WERI-Rb-1 (cell line): ENCODE results near the gene APOBEC3H.

ENCODE experiments used
- DNase-seq: peaks from one replicate; pipeline ENCODE4 v3.0.0-alpha.2; 2020
- H3K27ac ChIP-seq: fragments of 250-450 bp; sonication (Bioruptor Pico); 2 replicates; pipeline ENCODE4 v1.5.1; 2020; ENCODE audit warnings: mild to moderate bottlenecking, moderate library complexity
- H3K27me3 ChIP-seq: fragments of 250-450 bp; sonication (Bioruptor Pico); 2 replicates; pipeline ENCODE4 v1.5.1; 2021; ENCODE audit warnings: mild to moderate bottlenecking, low read depth, moderate library complexity; ENCODE audit not compliant: insufficient read depth, severe bottlenecking
- H3K36me3 ChIP-seq: fragments of 250-450 bp; sonication (Bioruptor Pico); 2 replicates; pipeline ENCODE4 v1.5.1; 2020; ENCODE audit warnings: mild to moderate bottlenecking, moderate library complexity
- H3K4me3 ChIP-seq: 2 replicates; pipeline ENCODE4 v1.5.1; 2011; ENCODE audit warnings: low read depth, mild to moderate bottlenecking, control low read depth, low read length
- H3K9me3 ChIP-seq: fragments of 250-450 bp; sonication (Bioruptor Pico); 2 replicates; pipeline ENCODE4 v1.5.1; 2021; ENCODE audit warnings: mild to moderate bottlenecking, moderate library complexity; ENCODE audit not compliant: severe bottlenecking
- CTCF ChIP-seq: IDR thresholded peaks from 2 replicates; pipeline ENCODE4 v1.5.1; 2011; ENCODE audit warnings: low read depth, mild to moderate bottlenecking, control low read depth, inconsistent platforms, low read length

Gene APOBEC3H

GRCh38 chr22:39146256-39147101, 49.4 kb downstream of the APOBEC3H start:
- no peaks in the 10 kb centered on the region for H3K9me3 ChIP-seq
- peaks cover 7% of the 10 kb centered on the region for H3K36me3 ChIP-seq
- peak overlapping the region; percentile 59 for H3K4me3 ChIP-seq
- no peaks in the 10 kb centered on the region for H3K27me3 ChIP-seq
- H3K27ac ChIP-seq, result peak overlapping the region; percentile 75
- no peak for DNase-seq
- TF ChIP-seq CTCF, result no peak

- Histone ChIP-seq H3K27me3 (no peaks in the 10 kb centered on the region), H3K36me3 (peaks cover 7% of the 10 kb centered on the region), H3K9me3 (no peaks in the 10 kb centered on the region), H3K27ac (no peak overlapping the region), H3K4me3 (no peak overlapping the region)
- no peak for TF ChIP-seq CTCF
- DNase-seq, result no peak
Measured at GRCh38 chr22:39147335-39148025, 50.4 kb downstream of the APOBEC3H start.

GRCh38 chr22:39148026-39148726, 51.1 kb downstream of the APOBEC3H start:
- Histone ChIP-seq H3K27me3 (no peaks in the 10 kb centered on the region), H3K9me3 (no peaks in the 10 kb centered on the region)
- TF ChIP-seq CTCF, result no peak

GRCh38 chr22:39148727-39149535, 51.9 kb downstream of the APOBEC3H start:
- H3K4me3 ChIP-seq, result no peak overlapping the region
- H3K27ac ChIP-seq, result no peak overlapping the region
- no peaks in the 10 kb centered on the region for H3K27me3 ChIP-seq
- H3K36me3 ChIP-seq, result peaks cover 7% of the 10 kb centered on the region
- no peaks in the 10 kb centered on the region for H3K9me3 ChIP-seq
- no peak for TF ChIP-seq CTCF
- DNase-seq, result no peak

More at GRCh38 chr22:39148026-39148726, 51.1 kb downstream of the APOBEC3H start:
- Histone ChIP-seq H3K4me3 (no peak overlapping the region), H3K27ac (no peak overlapping the region), H3K36me3 (peaks cover 7% of the 10 kb centered on the region)
- no peak for DNase-seq
